Activated CD4-positive, alpha-beta T cell treated with anti-CD3 and anti-CD28 coated beads for 4 hours (primary cell): ENCODE measurements around the gene ASNSD1.
"Not testable (repeated sequence)": the region's sequence is repeated elsewhere in the genome, so short reads cannot be mapped to it uniquely, and the experiment has no call there.

Experiments
- DNase-seq, 2 donors: peaks; one replicate each; pipeline ENCODE4 v3.0.0-alpha.2; 2020

Gene ASNSD1

GRCh38 chr2:189648846-189649509 is 12.3 kb upstream of the ASNSD1 start:
- DNase-seq, result no peak

- no peak for DNase-seq
Measured at GRCh38 chr2:189651284-189651683, 10.0 kb upstream of the ASNSD1 start.

- DNase-seq, result not testable (repeated sequence)
Measured at GRCh38 chr2:189653464-189653863, 7.8 kb upstream of the ASNSD1 start.

- no peak for DNase-seq
Measured at GRCh38 chr2:189654641-189655040, 6.6 kb upstream of the ASNSD1 start.

GRCh38 chr2:189657867-189658266 is 3.4 kb upstream of the ASNSD1 start:
- peak; percentile 19 to 25 for DNase-seq

GRCh38 chr2:189658306-189659212 is 2.7 kb upstream of the ASNSD1 start:
- no peak for DNase-seq

- no peak for DNase-seq
Measured at GRCh38 chr2:189659734-189660133, 1.5 kb upstream of the ASNSD1 start.

GRCh38 chr2:189660803-189661147 is 484 bp upstream of the ASNSD1 start:
- no peak for DNase-seq

- DNase-seq, result no peak
Measured at GRCh38 chr2:189661957-189662321, 680 bp downstream of the ASNSD1 start.

GRCh38 chr2:189662669-189663226 is 1.5 kb downstream of the ASNSD1 start:
- no peak for DNase-seq

GRCh38 chr2:189663319-189663718 is 2.1 kb downstream of the ASNSD1 start:
- not testable (repeated sequence) for DNase-seq

- no peak for DNase-seq
Measured at GRCh38 chr2:189669913-189670312, 8.7 kb downstream of the ASNSD1 start.

- no peak for DNase-seq
Measured at GRCh38 chr2:189673661-189674373, 12.6 kb downstream of the ASNSD1 start.

GRCh38 chr2:189674374-189675112 is 13.3 kb downstream of the ASNSD1 start, which contains the start of gene ANKAR:
Gene ANKAR, plus strand, starts transcription at chr2:189674670. Its CDS starts 1,821 bp downstream, at chr2:189676491.
- peak; percentile 77 to 81 for DNase-seq

- DNase-seq, result no peak
Measured at GRCh38 chr2:189676471-189676870, 15.2 kb downstream of the ASNSD1 start.

GRCh38 chr2:189679226-189679625 is 18.0 kb downstream of the ASNSD1 start:
- no peak for DNase-seq

GRCh38 chr2:189681203-189681602 is 19.9 kb downstream of the ASNSD1 start:
- no peak for DNase-seq

- DNase-seq, result no peak
Measured at GRCh38 chr2:189681903-189682302, 20.6 kb downstream of the ASNSD1 start.

- no peak for DNase-seq
Measured at GRCh38 chr2:189683348-189683747, 22.1 kb downstream of the ASNSD1 start.

- no peak for DNase-seq
Measured at GRCh38 chr2:189684811-189685210, 23.6 kb downstream of the ASNSD1 start.

GRCh38 chr2:189685540-189686229 is 24.4 kb downstream of the ASNSD1 start:
- DNase-seq, result no peak

GRCh38 chr2:189687796-189688195 is 26.5 kb downstream of the ASNSD1 start:
- not testable (repeated sequence) for DNase-seq
